B cell (primary cell): ENCODE results near the gene CHCHD3. TPM values are rescaled to one million over a fixed set of nuclear protein-coding genes. Genes with fewer than 3 reads are reported as not detected.

Experiments used
- ATAC-seq: fragments of 200-7000 bp; cut with Tn5 transposase; one replicate; pipeline ENCODE4 v1.10.0; 2021; ENCODE audit warnings: low read depth, mild to moderate bottlenecking, moderate number of reproducible peaks, moderate library complexity
- CTCF ChIA-PET: fragments of 350-600 bp; sonication (Branson Sonifier 250); formaldehyde crosslinking; loops from one replicate; lab custom pipeline; 2021; ENCODE audit warnings: antibody characterized with exemption, inconsistent platforms; lab: Charles Lee
- POLR2A ChIA-PET: fragments of 350-600 bp; sonication (Branson Sonifier 250); formaldehyde crosslinking; loops from one replicate; lab custom pipeline; 2021; ENCODE audit warnings: antibody characterized with exemption; lab: Charles Lee
- DNase-seq: peaks from one replicate; pipeline ENCODE4 v3.0.0; 2013
- H2AFZ ChIP-seq: 2 replicates; pipeline ENCODE4 v1.6.1; 2012; ENCODE audit warnings: mild to moderate bottlenecking, low read depth, low read length; ENCODE audit not compliant: insufficient read depth, poor library complexity, severe bottlenecking
- H3K27ac ChIP-seq, 2 donors: 1 replicate in 1 of 2; 2 replicates in 1 of 2; pipeline ENCODE4 v1.5.1; 2012 to 2013; ENCODE audit warnings: low read length in 2 of 2, mild to moderate bottlenecking in 2 of 2, moderate library complexity in 1 of 2
- H3K27me3 ChIP-seq, 4 experiments: fragments of 200-600 bp in 1 of 4; sonication (generic) in 1 of 4; replicated peaks in 1 of 4; 1 replicate in 2 of 4; 2 replicates in 2 of 4; pipeline versions ENCODE4 v1.6.1 to v1.7.0; 2013 to 2016; ENCODE audit warnings: low read length in 3 of 4, mild to moderate bottlenecking in 2 of 4, mixed read lengths in 1 of 4, moderate library complexity in 1 of 4; ENCODE audit not compliant: insufficient read depth in 4 of 4, control insufficient read depth in 3 of 4; ENCODE audit errors: control extremely low read depth in 1 of 4
- H3K36me3 ChIP-seq, 2 experiments: replicated peaks in 1 of 2; 1 replicate in 1 of 2; 2 replicates in 1 of 2; pipeline versions ENCODE4 v1.6.1 to v1.7.1; 2013; ENCODE audit warnings: low read length in 1 of 2; ENCODE audit not compliant: insufficient read depth in 2 of 2, control insufficient read depth in 1 of 2; ENCODE audit errors: control extremely low read depth in 1 of 2, extremely low read depth in 1 of 2
- H3K4me1 ChIP-seq, 2 donors: fragments of 200-600 bp in 1 of 2; sonication (generic) in 1 of 2; 1 replicate in 1 of 2; 2 replicates in 1 of 2; pipeline versions ENCODE4 v1.5.1 to v1.6.1; 2013 to 2017; ENCODE audit warnings: low read length in 2 of 2; ENCODE audit not compliant: control insufficient read depth in 2 of 2, insufficient read depth in 2 of 2
- H3K4me2 ChIP-seq: replicated peaks from 2 replicates; pipeline ENCODE3; 2012; ENCODE audit warnings: mild to moderate bottlenecking, low read depth, low read length; ENCODE audit not compliant: poor library complexity, severe bottlenecking
- H3K4me3 ChIP-seq, 5 experiments: fragments of 200-600 bp in 1 of 5; sonication (generic) in 1 of 5; 1 replicate in 3 of 5; 2 replicates in 2 of 5; pipeline versions ENCODE4 v1.5.1 to v1.7.0; 2011 to 2016; ENCODE audit warnings: low read length in 4 of 5, mild to moderate bottlenecking in 4 of 5, low read depth in 2 of 5, control low read depth in 1 of 5, moderate library complexity in 1 of 5; ENCODE audit not compliant: insufficient read depth in 1 of 5; ENCODE audit errors: control extremely low read depth in 1 of 5, extremely low read depth in 1 of 5
- H3K79me2 ChIP-seq: fragments of 200-600 bp; sonication (generic); one replicate; pipeline ENCODE4 v1.6.0; 2016; ENCODE audit warnings: low read length; ENCODE audit not compliant: control insufficient read depth, insufficient read depth
- H3K9ac ChIP-seq: fragments of 200-600 bp; sonication (generic); 2 replicates; pipeline ENCODE4 v1.6.1; 2017; ENCODE audit warnings: mild to moderate bottlenecking, low read length, moderate library complexity
- H3K9me3 ChIP-seq, 3 donors: one replicate each; pipeline versions ENCODE4 v1.6.1 to v1.7.1; 2013; ENCODE audit warnings: low read length in 2 of 3; ENCODE audit not compliant: control insufficient read depth in 2 of 3, insufficient read depth in 1 of 3; ENCODE audit errors: control extremely low read depth in 1 of 3
- H4K20me1 ChIP-seq: 2 replicates; pipeline ENCODE4 v1.6.0; 2012; ENCODE audit warnings: mild to moderate bottlenecking, low read length; ENCODE audit not compliant: insufficient read depth, control insufficient read depth, poor library complexity, severe bottlenecking
- H3K27ac Mint-ChIP-seq: one replicate; pipeline ENCODE4 v1.8.0; 2021; ENCODE audit warnings: mixed read lengths
- H3K27me3 Mint-ChIP-seq: one replicate; pipeline ENCODE4 v1.8.0; 2021; ENCODE audit warnings: mixed read lengths
- H3K4me1 Mint-ChIP-seq: one replicate; pipeline ENCODE4 v1.8.0; 2021; ENCODE audit warnings: mixed read lengths
- H3K4me3 Mint-ChIP-seq: one replicate; pipeline ENCODE4 v1.8.0; 2021; ENCODE audit warnings: mixed read lengths
- H3K9me3 Mint-ChIP-seq: one replicate; pipeline ENCODE4 v1.8.0; 2022; ENCODE audit warnings: mixed read lengths; ENCODE audit not compliant: insufficient read depth
- CTCF ChIP-seq: fragments of 200-600 bp; IDR thresholded peaks from one replicate; pipeline ENCODE4 v1.8.0; 2022; ENCODE audit warnings: antibody characterized with exemption, mild to moderate bottlenecking
- EZH2 ChIP-seq: IDR thresholded peaks from 2 replicates; pipeline ENCODE4 v1.6.1; 2012; ENCODE audit warnings: borderline replicate concordance, low read depth, mild to moderate bottlenecking, moderate library complexity, low read length; ENCODE audit not compliant: insufficient read depth, poor library complexity, severe bottlenecking
- WGBS: methylation state at CpG from one replicate; pipeline ENCODE4 v1.1.5; 2013; ENCODE audit warnings: missing lambda C conversion rate; ENCODE audit not compliant: insufficient coverage; 5-methylcytosine and 5-hydroxymethylcytosine counted together
- intact Hi-C: fragments of 100-400 bp; cut with micrococcal nuclease; formaldehyde crosslinking; loops from one replicate; pipeline ENCODE4 v1.10.0; 2022
- polyA plus RNA-seq: library from polyadenylated mRNA; depleted of rRNA; stranded (reverse); fragments of >200 nt; gene quantifications from 2 replicates; pipeline ENCODE4 v1.2.3, GENCODE V29; 2012
- total RNA-seq, 2 donors: library from RNA; stranded (reverse); fragments of 120-200 nt in 1 of 2; gene quantifications; 1 replicate in 1 of 2; 2 replicates in 1 of 2; pipeline versions ENCODE4 v1.2.3 to v1.2.4, GENCODE V29; 2013 to 2022

The CHCHD3 gene
- total and polyA plus RNA-seq, 2 donors (not counting 1 experiment from before 2014, with no cell fraction given), result 20.1 to 38.4 TPM

DNA sequence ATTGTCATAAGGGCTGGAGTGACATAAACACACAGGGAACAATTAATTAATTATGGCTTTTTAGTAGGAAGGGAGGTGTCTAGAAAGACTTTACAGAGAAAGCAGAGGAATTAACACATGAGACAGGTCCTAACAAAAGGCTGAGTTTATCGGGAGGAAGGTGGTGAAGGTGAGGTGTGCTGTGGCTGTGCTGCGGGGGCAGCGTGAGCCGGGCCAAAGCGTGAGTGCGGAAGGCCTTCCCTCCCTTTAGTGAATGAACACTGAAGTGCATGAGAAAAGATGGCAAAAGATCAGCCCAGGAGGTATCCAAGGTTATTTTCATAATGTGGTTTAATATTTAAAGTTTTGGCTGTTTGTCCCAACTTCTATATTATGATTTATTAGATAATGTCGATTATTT is 262.2 kb downstream of the CHCHD3 start:
- H3K27ac Mint-ChIP-seq, result no peak overlapping the region
- POLR2A ChIA-PET, result no interaction called here
- H3K9me3 Mint-ChIP-seq, result no peaks in the 10 kb centered on the region
- Histone ChIP-seq H4K20me1 (no peaks in the 10 kb centered on the region), H3K4me1 (no peaks in the 10 kb centered on the region), H3K9ac (no peak overlapping the region), H3K79me2 (no peaks in the 10 kb centered on the region), H3K27ac (no peak overlapping the region), H3K9me3 (no peaks in the 10 kb centered on the region), H3K4me3 (no peak overlapping the region), H3K4me2 (no peak overlapping the region), H3K27me3 (no peaks in the 10 kb centered on the region), H3K36me3 (no peaks in the 10 kb centered on the region), H2AFZ (no peak overlapping the region)
- CTCF ChIA-PET, result no interaction called here
- intact Hi-C loops, result no loop called here
- H3K4me1 Mint-ChIP-seq, result no peaks in the 10 kb centered on the region
- ATAC-seq (no peak), DNase-seq (no peak)
- no peak overlapping the region for H3K4me3 Mint-ChIP-seq
- TF ChIP-seq EZH2 (no peak), CTCF (no peak)
- no peaks in the 10 kb centered on the region for H3K27me3 Mint-ChIP-seq
- 100% methylated on average over 4 of the region's 7 CpGs for WGBS

GRCh38 chr7:132817949-132818348 is 263.9 kb downstream of the CHCHD3 start:
- Histone ChIP-seq H4K20me1 (no peaks in the 10 kb centered on the region), H2AFZ (no peak overlapping the region), H3K4me3 (no peak overlapping the region), H3K4me1 (no peaks in the 10 kb centered on the region), H3K4me2 (no peak overlapping the region), H3K27me3 (no peaks in the 10 kb centered on the region), H3K36me3 (peaks cover 4 to 5% of the 10 kb centered on the region in 2 experiments), H3K9ac (no peak overlapping the region), H3K9me3 (no peaks in the 10 kb centered on the region), H3K79me2 (no peaks in the 10 kb centered on the region), H3K27ac (no peak overlapping the region)
- DNase-seq (no peak), ATAC-seq (no peak)
- TF ChIP-seq EZH2, result no peak
- TF ChIP-seq CTCF, result no peak
- intact Hi-C loops, result no loop called here
- no peak overlapping the region for H3K4me3 Mint-ChIP-seq
- no peaks in the 10 kb centered on the region for H3K27me3 Mint-ChIP-seq
- ChIA-PET CTCF (no interaction called here), POLR2A (no interaction called here)
- 100% methylated on average over 3 of the region's 5 CpGs for WGBS
- no peaks in the 10 kb centered on the region for H3K9me3 Mint-ChIP-seq
- no peak overlapping the region for H3K27ac Mint-ChIP-seq
- H3K4me1 Mint-ChIP-seq, result no peaks in the 10 kb centered on the region
